HCEC 1CT (cell line): ENCODE measurements around the gene ROBO1.

Source experiments
- DNase-seq: peaks from one replicate; pipeline ENCODE4 v3.0.0-alpha.2; 2017

The ROBO1 gene

GRCh38 chr3:78660957-78661356 is 1106.8 kb downstream of the ROBO1 start:
- DNase-seq: no peak

- DNase-seq: peak; percentile 8
Measured at GRCh38 chr3:78659386-78659987, 1108.3 kb downstream of the ROBO1 start.

DNA sequence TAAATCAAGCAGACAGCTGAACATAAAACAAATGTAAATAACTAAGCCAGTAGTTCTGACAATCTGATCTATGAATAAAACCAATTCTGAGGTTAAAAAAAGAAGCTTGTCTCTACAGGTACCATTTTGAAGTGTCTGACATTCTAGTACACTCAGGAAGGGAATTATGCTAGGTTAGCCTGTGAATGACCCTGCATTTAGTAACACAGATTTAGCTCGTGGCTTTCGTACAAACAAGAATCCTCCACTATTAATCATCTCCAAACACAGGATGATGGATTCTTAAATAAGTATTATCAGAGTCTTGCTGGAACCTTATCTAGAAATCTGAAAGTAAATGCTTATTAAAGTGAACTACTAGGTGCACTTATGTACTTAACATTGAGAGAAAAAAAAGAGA is 1120.1 kb downstream of the ROBO1 start:
- DNase-seq: peak; percentile 20

GRCh38 chr3:78645628-78646310 is 1122.0 kb downstream of the ROBO1 start:
- peak; percentile 69 for DNase-seq

DNA sequence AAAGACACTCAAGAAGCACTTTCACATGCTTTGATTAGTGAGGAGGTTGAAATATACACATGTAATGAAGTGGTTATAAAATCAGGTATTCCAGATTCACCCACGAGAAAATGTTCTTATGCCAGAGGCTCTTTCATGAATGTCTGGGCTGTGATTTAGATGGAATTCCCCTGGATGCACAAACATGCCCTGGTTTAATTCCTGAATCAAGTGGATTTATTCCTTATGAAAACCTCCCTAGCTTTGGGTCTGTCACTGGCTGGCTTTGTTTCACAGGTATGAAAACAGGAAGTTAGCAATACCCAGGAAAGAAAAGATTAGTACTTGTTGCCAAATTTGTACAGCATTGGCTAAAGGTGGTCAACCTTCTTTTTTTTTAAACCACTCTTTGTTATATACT is 1123.0 kb downstream of the ROBO1 start:
- DNase-seq: no peak

DNA sequence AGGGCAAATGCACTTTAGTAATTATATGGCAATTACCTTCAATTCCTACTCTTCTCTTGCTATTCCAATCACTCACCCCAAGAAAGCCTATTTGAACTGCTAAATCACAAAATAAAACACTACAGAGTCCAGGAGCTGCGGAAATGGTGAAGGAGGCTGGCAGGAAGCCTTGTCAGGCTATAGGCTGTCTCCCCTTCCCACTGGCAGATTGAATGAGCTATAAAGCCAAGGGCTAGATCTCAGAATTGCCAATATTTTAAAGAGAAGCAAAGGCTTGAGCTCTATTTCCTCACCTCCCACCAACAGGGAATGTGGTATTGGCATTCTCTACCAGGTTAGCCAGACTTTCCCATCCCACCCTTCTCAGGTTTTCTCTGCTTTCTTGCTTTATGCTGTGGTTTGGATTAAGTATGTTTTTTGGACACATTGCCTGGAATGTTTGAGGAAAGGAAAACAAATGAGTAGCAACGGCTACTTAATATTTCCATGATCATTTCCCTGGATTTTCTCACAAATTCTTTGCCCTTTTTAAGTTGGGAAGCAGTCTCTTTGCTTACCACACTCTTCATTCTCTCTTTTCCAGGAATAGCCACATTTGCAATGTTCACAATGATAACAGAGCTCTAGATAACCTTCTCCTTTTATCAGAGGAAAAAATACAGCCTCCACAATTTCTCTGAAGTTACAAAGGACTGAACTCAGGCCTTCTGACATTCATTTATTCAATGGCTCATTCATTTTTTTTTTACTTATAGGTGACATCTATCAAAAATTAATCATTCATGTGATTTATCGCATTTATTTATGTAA is 1125.4 kb downstream of the ROBO1 start:
- no peak for DNase-seq

GRCh38 chr3:78641703-78642102 is 1126.1 kb downstream of the ROBO1 start:
- no peak for DNase-seq

- no peak for DNase-seq
Measured at GRCh38 chr3:78634316-78634715, 1133.5 kb downstream of the ROBO1 start.

- no peak for DNase-seq
Measured at GRCh38 chr3:78633626-78634025, 1134.2 kb downstream of the ROBO1 start.

DNA sequence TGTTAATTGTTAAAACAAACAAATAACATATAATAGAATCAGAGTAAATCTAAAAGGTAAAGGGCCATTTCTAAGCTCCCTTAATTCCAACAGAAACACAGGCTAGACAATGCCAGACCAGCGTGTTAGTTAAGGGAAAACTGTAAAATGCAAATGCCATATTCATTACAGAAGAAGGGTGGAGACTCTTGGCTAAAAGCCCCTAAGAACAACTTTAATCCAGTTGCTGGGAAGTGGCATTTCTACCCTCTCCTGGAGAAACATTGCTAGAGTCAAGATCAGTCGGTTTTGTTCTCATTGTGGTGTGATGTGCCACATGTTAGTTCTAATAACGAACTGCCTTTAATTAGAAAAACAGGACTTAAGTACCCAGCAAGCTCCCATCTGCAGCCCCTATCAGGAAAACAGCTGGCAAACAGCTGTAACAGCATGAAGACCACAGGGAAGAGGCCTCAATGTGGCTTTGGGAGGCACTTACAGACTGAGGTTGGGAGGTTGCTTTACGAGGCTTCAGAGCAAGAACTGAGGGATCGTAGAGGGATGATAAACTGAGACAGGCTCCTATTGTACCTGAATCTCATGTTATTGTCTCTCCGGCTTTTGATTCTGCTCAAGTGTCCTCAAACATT is 1134.8 kb downstream of the ROBO1 start:
- DNase-seq: no peak

DNA sequence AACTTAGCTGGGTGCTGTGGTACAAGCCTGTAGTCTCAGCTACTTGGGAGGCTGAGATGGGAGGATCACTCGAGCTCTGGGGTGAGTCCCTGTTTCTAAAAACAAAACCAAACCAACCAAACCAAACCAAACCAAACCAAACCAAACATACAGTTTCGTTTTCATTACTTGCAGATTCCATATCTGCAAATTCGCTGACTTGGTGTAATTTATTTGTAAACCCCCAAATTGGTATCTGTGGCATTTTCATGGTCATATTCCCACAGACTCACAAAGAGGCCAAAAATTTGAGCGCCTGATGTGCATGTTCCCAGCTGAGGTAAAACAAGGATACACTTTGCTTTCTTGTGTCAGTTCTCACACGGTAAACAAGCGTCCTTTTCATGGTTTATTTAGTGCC is 1138.3 kb downstream of the ROBO1 start:
- no peak for DNase-seq

- no peak for DNase-seq
Measured at GRCh38 chr3:78621061-78621716, 1146.6 kb downstream of the ROBO1 start.

DNA sequence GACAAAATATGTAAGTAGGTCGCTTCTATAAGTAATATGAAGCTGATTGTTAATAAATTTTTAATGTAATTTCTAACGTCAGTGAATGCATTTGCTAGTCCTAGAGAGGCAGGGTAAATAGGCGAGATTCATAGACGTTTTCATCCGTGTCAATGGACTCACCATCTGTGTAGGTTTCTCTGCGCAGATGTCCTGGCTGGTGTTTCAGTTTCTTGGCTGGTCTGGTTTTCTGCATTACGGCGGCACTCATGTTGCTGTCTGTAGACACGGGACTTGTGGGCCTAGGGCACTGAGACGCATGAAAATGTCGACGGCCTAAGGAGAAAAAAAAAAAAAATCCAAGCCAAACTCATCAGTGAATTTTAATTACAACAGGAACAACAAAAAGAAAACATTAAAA is 1153.3 kb downstream of the ROBO1 start:
- no peak for DNase-seq

DNA sequence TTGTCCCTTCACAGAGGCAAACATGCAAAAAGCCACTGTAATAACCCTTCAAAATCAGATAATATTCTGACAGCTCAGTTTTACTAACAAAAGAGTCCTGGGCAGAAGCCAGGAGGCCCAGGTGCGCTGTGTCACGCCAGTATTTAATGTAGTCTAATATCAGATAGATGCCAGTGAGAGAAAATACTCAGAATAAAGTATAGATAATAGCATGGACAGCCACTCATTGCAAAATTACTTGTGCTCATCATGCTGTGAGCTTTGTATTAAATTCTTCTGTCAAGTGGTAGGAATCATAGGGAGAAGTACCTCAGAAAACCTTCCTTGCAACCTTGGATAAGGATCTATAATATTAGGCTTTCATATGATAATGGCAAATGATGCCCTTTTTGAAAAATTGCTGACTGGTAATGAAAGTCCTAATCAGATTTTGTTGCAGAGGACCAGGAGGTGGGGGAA is 1154.3 kb downstream of the ROBO1 start:
- no peak for DNase-seq

- DNase-seq: no peak
Measured at GRCh38 chr3:78611278-78611677, 1156.5 kb downstream of the ROBO1 start.

DNA sequence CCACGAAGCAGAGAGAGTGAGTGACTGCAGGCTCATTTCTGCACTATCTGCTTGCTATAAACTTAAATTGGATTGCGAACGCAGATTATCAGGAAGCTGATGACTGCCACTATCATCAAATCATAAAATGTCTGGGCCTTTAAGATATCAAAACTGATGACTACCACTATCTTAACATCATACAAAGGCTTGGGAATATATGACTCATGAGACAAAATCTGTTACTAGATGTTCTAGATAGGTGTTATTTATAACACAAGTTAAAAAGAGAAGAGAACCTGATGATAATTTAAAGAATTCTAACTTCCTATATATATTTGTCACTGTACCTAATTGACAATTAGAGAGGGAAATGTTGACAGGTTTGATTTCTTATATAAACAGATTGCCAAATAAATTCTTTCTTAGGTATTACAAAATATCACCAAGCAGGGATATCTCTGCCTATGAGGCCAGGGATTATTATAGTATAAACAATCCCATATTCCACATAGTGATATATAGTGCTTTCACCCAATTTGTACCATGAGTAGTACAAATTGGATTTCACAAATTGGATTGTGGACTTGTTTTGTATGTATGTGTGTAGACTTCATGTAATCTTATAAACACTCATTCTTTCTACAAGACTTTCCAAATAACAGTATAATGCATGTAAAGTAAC is 1157.2 kb downstream of the ROBO1 start:
- DNase-seq: peak; percentile 50

DNA sequence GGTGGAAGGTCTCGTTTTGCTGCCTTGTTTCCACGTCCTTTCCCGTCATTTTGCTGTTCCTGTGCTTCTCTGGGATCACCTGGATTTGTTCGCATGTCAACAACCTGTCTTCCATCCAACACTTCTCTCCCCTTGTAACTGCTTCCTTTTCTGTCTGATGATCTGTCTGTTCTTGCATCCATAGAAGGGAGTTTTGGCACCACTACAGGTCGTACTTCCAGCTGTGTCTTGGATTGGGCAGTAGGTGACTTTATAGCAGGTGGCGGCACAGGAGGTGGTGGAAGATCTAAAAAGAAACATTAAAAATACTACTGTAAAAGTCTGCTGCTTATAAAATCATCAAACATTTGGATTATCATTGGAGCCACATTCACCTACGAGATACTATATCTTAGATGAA is 1161.0 kb downstream of the ROBO1 start:
- DNase-seq: no peak

GRCh38 chr3:78605178-78605577 is 1162.6 kb downstream of the ROBO1 start:
- no peak for DNase-seq

GRCh38 chr3:78604341-78604740 is 1163.5 kb downstream of the ROBO1 start:
- peak; percentile 89 for DNase-seq

- no peak for DNase-seq
Measured at GRCh38 chr3:78601249-78601648, 1166.5 kb downstream of the ROBO1 start.

DNA sequence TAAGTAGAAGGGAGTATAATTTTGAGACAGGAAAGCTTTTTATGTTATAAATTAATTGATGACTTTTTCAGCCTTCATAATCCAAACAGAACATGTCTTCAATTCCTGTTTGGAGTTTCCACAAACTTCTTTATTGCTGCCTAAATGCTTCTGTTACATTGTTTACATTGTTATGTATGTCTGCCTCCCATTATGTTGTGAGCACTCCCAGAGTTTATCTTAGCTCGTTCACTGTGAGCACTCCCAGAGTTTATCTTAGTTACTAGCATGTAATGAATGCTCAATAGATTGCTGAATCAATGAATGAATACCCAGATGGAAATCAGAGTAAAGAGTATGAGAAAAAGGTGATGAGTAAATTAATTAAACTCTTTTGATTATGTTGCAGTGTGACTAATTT is 1178.0 kb downstream of the ROBO1 start:
- no peak for DNase-seq

DNA sequence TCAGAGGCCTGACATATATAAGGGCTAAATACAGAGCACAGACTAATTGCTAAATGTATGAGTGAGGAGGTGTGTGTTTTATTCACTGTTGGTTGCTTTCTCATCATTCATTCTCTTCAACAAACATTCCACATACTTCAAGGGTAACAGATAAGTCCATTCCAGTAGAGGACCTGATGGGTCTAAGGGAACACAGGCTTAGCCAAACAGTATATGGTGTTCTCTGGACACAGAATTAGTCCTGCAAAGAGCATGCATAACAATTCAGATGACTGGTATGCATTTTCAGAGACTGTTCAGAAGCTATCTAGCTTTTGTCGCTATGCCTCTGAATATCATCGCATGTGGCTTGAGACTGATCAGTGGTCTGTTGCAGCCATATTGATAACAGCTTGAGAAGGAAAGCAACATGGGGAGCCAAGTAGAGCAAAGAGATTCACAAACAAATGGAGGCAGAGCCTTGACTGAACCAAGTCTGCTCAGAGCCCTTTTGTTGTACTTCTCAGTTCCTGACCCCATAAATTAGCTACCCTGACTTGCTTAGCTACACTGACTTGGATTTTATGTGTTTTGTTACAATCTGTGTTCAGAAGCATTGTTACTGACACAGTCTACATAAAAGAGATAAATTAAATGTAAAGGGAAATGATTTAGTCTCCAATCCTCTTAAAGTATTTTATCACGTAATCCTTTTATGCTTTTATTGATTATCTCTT is 1178.7 kb downstream of the ROBO1 start:
- no peak for DNase-seq
